GM18907 (cell line): ENCODE data around the gene TTN.
A peak's percentile ranks its signal among the peaks of the same experiment; 100 is the strongest.
"Not testable (repeated sequence)": the region's sequence is repeated elsewhere in the genome, so short reads cannot be mapped to it uniquely, and the experiment has no call there.

Experiments
- ATAC-seq: cut with Tn5 transposase; IDR thresholded peaks from one replicate; pipeline ENCODE4 v1.9.1; 2021; ENCODE audit warnings: mild to moderate bottlenecking, moderate library complexity; ENCODE audit not compliant: unreplicated experiment

The TTN gene

DNA sequence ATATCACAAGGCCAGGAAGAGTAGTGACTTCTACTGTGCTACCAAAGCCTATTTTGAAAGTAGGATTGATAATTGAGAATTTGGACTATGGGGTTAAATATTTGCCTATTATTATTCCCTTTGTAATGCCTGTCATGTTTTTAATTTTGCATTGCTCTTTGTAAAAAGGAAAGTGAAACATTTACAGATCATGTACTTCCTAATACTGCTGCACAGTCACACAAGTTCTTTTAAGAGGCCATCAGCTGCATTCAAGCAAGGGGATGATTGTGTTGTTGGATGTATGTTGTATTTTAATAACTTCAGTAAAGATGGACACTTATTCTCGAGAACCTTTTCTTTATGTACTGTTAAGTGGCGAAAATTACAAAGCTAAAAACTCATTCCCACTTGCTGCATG is 256.9 kb downstream of the TTN start:
- ATAC-seq: no peak

- no peak for ATAC-seq
Observed at GRCh38 chr2:178542569-178542968, 264.7 kb downstream of the TTN start.

- no peak for ATAC-seq
Observed at GRCh38 chr2:178542161-178542560, 265.1 kb downstream of the TTN start.

- no peak for ATAC-seq
Observed at GRCh38 chr2:178536037-178536436, 271.2 kb downstream of the TTN start.

DNA sequence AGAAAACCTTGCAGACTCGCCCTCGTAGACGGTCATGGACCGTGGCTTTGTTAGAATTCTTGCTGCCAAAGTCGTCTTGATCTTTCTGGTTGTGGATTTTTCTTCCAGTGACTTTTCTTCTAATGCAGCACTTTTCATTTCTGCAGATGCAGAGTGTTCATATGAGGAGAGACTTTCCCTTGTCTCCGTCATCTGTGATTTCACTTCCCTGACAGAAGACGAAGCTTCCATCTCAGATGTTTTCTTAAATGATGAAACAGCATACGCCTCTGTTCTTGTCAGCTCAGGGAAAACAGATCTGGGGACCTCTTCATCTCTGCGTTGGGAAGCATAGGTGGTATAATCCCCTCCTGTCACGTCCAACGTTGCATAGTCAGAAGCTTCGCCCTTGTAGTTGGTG is 276.1 kb downstream of the TTN start:
- no peak for ATAC-seq

- peak; percentile 96 for ATAC-seq
Observed at GRCh38 chr2:178530625-178531142, 276.5 kb downstream of the TTN start.

- no peak for ATAC-seq
Observed at GRCh38 chr2:178530131-178530530, 277.1 kb downstream of the TTN start.

GRCh38 chr2:178529194-178529593 is 278.0 kb downstream of the TTN start:
- ATAC-seq: no peak

- no peak for ATAC-seq
Observed at GRCh38 chr2:178528647-178529046, 278.6 kb downstream of the TTN start.

DNA sequence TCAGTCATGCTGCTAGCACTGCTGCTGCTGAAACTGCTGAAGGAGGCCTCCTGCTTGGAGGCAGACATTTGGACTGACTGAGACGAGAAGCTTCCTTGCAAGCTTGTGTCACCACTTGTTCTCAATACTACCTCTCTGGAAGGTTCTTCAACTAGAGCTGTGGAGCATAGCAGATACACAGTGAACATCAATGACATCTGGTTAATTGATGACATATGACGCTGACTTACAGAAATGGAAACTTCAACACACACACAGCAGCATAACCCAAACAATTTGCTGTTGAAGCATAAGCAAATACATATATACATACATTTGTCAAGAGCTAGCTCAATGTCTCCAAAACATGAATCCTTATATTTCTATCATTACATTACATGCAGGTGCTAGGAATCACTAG is 279.6 kb downstream of the TTN start:
- no peak for ATAC-seq

DNA sequence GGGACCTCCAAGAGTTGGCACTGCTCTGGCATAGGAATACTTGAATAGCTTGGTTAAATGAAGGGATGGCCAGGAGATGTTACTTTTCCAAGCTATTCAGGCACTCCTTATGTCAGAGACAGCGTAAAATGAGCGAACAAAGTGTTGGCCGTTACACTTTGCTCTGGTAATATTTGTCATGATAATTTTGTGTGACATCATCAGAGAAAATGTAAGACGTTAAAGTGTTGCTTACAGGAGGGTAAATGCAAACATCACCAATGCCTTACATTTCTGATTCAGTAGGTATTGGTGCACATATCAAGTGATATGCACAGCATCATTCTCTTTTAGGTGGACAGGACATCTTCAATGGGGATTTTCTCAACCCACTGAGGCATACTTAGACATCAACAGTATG is 281.0 kb downstream of the TTN start:
- ATAC-seq: no peak

- not testable (repeated sequence) for ATAC-seq
Observed at GRCh38 chr2:178525460-178525859, 281.8 kb downstream of the TTN start.

DNA sequence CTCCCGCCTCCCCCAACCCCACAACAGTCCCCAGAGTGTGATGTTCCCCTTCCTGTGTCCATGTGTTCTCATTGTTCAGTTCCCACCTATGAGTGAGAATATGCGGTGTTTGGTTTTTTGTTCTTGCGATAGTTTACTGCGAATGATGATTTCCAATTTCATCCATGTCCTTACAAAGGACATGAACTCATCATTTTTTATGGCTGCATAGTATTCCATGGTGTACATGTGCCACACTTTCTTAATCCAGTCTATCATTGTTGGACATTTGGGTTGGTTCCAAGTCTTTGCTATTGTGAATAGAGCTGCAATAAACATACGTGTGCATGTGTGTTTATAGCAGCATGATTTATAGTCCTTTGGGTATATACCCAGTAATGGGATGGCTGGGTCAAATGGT is 282.2 kb downstream of the TTN start:
- ATAC-seq: not testable (repeated sequence)

DNA sequence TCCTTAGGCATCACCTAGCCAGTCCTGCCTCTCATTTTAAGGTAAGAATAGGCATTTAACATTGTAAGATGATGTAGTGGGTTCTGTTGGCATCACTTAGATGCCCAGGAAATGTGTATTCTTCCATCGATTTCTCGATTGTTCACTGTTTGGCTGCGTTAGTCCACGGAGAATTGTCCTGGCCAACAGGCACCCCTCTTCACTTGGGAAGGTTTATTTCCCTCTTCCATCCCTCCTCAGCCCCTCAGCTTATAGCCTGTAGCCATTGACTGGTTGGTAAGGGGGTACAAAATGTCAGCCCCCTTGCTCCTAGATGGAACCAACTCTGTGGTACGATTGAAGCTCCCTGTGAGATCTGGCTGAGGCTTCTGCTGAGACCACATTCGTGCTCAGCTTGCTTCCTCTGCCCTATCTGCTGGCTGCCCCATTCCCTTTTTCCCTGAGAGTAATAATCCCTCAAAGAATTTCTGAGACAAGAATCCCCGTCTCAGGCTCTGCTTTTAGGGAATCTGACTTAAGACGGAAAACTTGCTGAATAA is 283.6 kb downstream of the TTN start:
- ATAC-seq: peak; percentile 12

DNA sequence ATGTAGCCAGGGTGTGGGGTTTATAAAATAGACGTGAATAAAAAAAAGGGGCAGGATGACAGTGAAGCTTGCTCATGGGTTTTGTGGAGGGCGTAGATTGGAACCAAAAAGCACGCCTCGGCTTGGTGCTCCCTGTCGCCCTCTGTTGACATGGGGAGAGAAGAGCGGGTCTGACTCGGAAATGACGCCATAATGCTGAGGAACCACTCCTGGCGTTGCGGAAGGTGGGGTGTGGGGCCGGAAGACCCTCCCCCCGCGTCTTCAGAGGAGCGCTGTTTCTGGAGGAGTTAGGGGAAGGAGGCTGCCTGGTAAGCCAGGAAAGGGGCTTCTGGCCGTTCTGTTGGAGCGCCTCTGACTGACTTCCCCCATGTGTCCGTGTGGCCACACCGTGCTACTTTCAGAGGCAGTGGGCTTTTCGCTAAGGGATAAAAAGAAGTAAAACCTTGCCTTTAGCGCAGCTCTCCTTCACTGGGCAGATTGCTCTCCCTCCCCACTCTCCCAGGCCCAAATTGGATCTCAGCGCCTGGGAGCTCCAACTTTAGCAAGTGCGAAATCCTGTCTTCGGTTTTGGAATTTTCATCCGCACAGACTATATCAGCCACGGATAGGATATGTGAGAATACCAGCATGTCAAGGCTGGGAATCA is 284.1 kb downstream of the TTN start:
- ATAC-seq: peak; percentile 95

DNA sequence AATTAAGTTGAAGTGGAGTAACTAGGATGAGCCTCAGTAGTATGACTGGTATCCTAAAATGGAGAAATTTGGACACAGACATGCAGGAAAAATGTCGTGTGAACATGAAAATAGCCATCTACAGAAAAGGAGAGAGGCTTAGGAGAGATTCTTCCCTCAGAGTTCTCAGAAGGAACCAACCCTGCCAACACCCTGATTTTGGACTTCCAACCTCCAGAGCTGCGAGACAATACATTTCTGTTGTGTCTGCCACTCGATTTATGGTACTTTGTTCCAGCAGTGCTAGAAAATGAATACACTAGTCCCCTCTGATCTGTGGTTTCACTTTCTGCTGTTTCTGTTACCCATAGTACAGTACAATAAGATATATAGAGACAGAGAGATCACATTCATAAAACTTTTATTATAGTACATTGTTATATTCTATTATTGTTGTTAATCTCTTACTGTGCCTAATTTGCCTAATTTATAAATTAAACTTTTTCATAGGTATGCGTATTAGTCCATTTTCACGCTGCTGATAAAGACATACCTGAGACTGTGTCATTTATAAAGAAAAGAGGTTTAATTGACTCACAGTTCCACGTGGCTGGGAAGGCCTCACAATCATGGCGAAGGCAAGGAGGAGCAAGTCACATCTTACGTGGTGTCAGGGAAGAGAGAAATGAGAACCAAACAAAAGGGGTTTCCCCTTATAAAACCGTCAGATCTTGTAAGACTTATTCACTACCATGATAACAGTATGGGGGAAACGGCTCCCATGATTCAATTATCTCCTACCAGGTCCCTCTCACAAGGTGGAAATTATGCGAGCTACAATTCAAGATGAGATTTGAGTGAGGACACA is 285.7 kb downstream of the TTN start:
- ATAC-seq: no peak

DNA sequence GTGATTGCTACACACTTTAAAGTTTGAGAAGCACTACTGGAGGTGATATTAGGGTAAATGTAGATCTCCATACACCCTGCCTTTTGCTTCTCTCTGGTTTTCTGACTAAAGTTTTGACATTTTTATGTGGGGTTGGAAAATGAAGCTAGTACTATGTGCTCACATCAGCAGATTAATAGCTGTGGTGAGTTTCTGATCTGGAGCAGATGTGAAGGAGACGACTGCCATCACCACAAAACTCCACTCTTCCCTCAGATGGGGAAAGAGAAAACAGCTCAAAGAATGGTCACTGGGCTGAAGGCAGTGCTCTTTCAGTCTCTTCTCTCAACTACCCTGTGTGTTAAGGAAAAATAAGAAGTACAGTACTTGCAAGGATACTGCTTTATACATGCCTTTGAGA is 289.7 kb downstream of the TTN start:
- no peak for ATAC-seq

DNA sequence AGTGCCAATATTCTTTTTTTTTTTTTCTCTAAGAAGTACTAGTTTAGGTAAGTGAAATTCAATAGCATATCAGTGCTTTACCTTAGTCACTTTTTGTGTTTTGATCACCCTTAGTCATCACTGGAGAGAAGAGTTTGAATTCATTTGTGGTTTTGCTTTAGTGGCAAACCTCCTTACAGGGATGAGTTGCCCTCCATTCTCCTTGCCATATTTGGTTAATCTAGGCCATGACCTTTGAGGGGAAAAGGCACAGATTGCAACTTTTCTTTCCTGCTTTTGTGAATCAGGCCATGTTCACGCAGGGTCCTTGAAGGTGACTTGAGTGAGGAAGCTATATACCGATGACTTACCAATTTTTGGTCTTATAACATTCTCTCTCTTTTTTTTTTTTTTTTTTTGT is 292.6 kb downstream of the TTN start:
- ATAC-seq: peak; percentile 71

- ATAC-seq: no peak
Observed at GRCh38 chr2:178513876-178514275, 293.3 kb downstream of the TTN start.

DNA sequence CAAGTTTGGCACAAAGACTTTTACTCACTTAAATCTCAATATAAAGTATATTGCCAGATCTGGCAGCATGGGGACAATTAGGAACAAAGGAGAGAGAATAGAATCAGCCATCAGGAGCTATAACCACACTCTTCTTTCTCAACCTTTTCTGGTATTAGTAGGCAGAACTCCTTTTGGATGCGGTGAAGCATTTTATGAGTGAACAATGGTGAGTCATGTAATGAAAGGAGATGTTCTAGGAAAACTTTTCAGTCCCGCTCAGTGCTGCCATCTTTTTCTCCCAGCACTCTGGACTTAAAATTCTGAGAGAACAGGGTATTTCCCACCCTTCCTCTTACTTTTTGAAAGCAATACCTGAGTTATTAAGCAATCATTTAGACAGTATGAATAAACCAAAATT is 294.7 kb downstream of the TTN start:
- no peak for ATAC-seq

DNA sequence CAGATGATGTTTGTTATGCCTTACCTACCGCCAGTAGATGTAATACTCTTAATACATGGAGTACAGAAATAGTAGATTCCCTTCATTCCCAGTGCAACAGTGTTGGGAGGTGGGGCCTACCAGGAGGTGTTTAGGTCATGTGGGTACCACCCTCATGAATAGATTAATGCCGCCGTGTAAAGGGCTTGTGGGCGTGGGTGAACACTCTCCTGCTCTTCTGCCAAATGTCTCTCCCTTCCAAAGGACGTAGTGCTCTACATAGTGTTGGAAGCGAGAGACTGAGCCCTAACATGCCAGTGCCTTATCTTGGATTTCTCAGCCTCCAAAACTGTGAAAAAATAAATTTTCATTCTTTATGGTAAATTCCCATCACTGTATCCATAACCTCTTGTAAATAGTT is 296.8 kb downstream of the TTN start:
- no peak for ATAC-seq

DNA sequence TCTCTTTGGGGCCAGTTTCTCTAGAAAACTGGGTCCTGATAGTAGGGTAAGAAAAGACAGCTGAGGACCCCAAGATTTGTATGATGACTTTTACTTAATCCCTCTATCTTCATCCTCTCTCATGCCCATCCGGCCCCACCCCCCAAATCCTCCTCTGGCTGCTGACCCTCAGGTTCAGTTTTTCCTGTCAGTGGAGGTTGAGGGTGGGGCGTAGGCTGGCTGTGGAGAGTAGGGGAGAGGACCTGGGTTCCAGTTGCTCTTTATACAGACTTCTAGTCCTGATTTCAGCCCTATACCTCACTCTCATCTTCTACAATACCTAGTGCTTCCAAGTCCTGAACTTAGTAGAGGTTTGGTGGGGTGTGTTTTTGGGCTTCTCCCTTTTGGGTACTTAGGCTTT is 298.6 kb downstream of the TTN start:
- ATAC-seq: no peak
